HepG2 (cell line): ENCODE results near the gene RESP18. TPM values are rescaled to one million over a fixed set of nuclear protein-coding genes. Genes with fewer than 3 reads are reported as not detected.
A peak's percentile ranks its signal among the peaks of the same experiment; 100 is the strongest.

Experiments used
- ARID2 ChIP-seq: sonication (generic); formaldehyde crosslinking; IDR thresholded peaks from 2 replicates; pipeline ENCODE4 v1.8.1; 2022; ENCODE audit warnings: mild to moderate bottlenecking, missing genetic modification reagents, borderline replicate concordance
- CHD2 ChIP-seq: IDR thresholded peaks from 2 replicates; pipeline ENCODE4 v1.6.1; 2011; ENCODE audit warnings: low read depth, low read length, improper control_type of control experiment
- EED ChIP-seq: sonication (generic); formaldehyde crosslinking; IDR thresholded peaks from 2 replicates; pipeline ENCODE4 v1.5.0; 2020; ENCODE audit warnings: mild to moderate bottlenecking, missing genetic modification reagents
- ESRRA ChIP-seq: sonication (generic); formaldehyde crosslinking; IDR thresholded peaks from 2 replicates; pipeline ENCODE4 v1.5.1; 2020; ENCODE audit warnings: mild to moderate bottlenecking, low read depth, missing genetic modification reagents
- FOXK1 ChIP-seq: sonication (generic); formaldehyde crosslinking; IDR thresholded peaks from 2 replicates; pipeline ENCODE4 v1.4.0; 2020; ENCODE audit warnings: low read depth, missing genetic modification reagents, borderline replicate concordance
- MED1 ChIP-seq: sonication (generic); formaldehyde crosslinking; IDR thresholded peaks from 2 replicates; pipeline ENCODE4 v1.4.0; 2020; ENCODE audit warnings: missing genetic modification reagents
- MIER2 ChIP-seq: IDR thresholded peaks from 2 replicates; pipeline ENCODE4 v1.6.1; 2016; ENCODE audit warnings: missing biosample characterization, missing genetic modification reagents
- MXD3 ChIP-seq: IDR thresholded peaks from 2 replicates; pipeline ENCODE4 v1.6.1; 2016; ENCODE audit warnings: mild to moderate bottlenecking, missing biosample characterization, missing genetic modification reagents
- SIX4 ChIP-seq: sonication (generic); formaldehyde crosslinking; IDR thresholded peaks from 2 replicates; pipeline ENCODE4 v1.4.0; 2020; ENCODE audit warnings: missing genetic modification reagents
- SOX13 ChIP-seq, 3 experiments: fragments of 450-650 bp in 1 of 3; sonication (generic) in 1 of 3; formaldehyde crosslinking in 1 of 3; IDR thresholded peaks in 2 of 3; conservative IDR thresholded peaks in 1 of 3; 2 replicates each; pipeline versions ENCODE4 v1.5.0 to v1.6.1; 2016 to 2020; ENCODE audit warnings: antibody characterized with exemption in 1 of 3, mild to moderate bottlenecking in 1 of 3, missing compliant biosample characterization in 1 of 3, missing genetic modification reagents in 1 of 3, moderate library complexity in 1 of 3
- SOX6 ChIP-seq, 2 experiments: fragments of 450-650 bp in 1 of 2; sonication (generic) in 1 of 2; formaldehyde crosslinking in 1 of 2; IDR thresholded peaks; 2 replicates each; pipeline versions ENCODE4 v1.4.0 to v1.6.1; 2017 to 2020; ENCODE audit warnings: antibody characterized with exemption in 1 of 2, mild to moderate bottlenecking in 1 of 2, missing genetic modification reagents in 1 of 2
- SRSF4 ChIP-seq: fragments of 200-400 bp; formaldehyde crosslinking; IDR thresholded peaks from one replicate; pipeline ENCODE4 v1.6.1; 2018; ENCODE audit warnings: mild to moderate bottlenecking, low read depth, low read length, moderate library complexity; ENCODE audit not compliant: poor library complexity, severe bottlenecking
- SUZ12 ChIP-seq: fragments of 150-350 bp; IDR thresholded peaks from 2 replicates; pipeline ENCODE4 v1.6.1; 2014; ENCODE audit warnings: low read depth, low read length
- YEATS4 ChIP-seq: sonication (generic); formaldehyde crosslinking; IDR thresholded peaks from 2 replicates; pipeline ENCODE4 v1.4.0; 2020; ENCODE audit warnings: missing genetic modification reagents, borderline replicate concordance
- ZFP37 ChIP-seq: sonication (generic); formaldehyde crosslinking; IDR thresholded peaks from 2 replicates; pipeline ENCODE4 v1.4.0; 2020; ENCODE audit warnings: missing genetic modification reagents, borderline replicate concordance
- ZNF331 ChIP-seq: sonication (generic); formaldehyde crosslinking; IDR thresholded peaks from 2 replicates; pipeline ENCODE4 v1.4.0; 2020; ENCODE audit warnings: missing genetic modification reagents
- ZNF501 ChIP-seq: sonication (generic); formaldehyde crosslinking; IDR thresholded peaks from 2 replicates; pipeline ENCODE4 v1.5.1; 2020; ENCODE audit warnings: mild to moderate bottlenecking, moderate library complexity, missing genetic modification reagents
- ZNF580 ChIP-seq: IDR thresholded peaks from 2 replicates; pipeline ENCODE4 v1.6.1; 2016; ENCODE audit warnings: low read depth, borderline replicate concordance
- ZNF607 ChIP-seq: sonication (generic); formaldehyde crosslinking; IDR thresholded peaks from 2 replicates; pipeline ENCODE4 v1.5.1; 2020; ENCODE audit warnings: missing genetic modification reagents, mild to moderate bottlenecking, borderline replicate concordance
- ZNF709 ChIP-seq: sonication (generic); formaldehyde crosslinking; IDR thresholded peaks from 2 replicates; pipeline ENCODE4 v1.5.0; 2020; ENCODE audit warnings: mild to moderate bottlenecking, missing genetic modification reagents
- ZNF749 ChIP-seq: sonication (generic); formaldehyde crosslinking; IDR thresholded peaks from 2 replicates; pipeline ENCODE4 v1.8.0; 2022; ENCODE audit warnings: mild to moderate bottlenecking, missing genetic modification reagents, moderate library complexity, borderline replicate concordance
- polyA plus RNA-seq, 8 experiments: library from polyadenylated mRNA; depleted of rRNA in 3 of 8; stranded (reverse) in 7 of 8; unstranded in 1 of 8; fragments of >200 nt; fragmentation: Illumina TruSeq in 4 of 8; extraction: Trizol in 4 of 8; gene quantifications; 2 replicates each; pipeline versions ENCODE4 v1.2.1 to v1.2.3, GENCODE V29; 2011 to 2016; ENCODE audit warnings: low read depth in 4 of 8, missing spikeins in 1 of 8, mixed read lengths in 1 of 8; ENCODE audit not compliant: insufficient read depth in 1 of 8
- total RNA-seq, 5 experiments: library from RNA; depleted of rRNA; stranded (reverse); fragments of >200 nt; fragmentation: Illumina TruSeq; extraction: Trizol; gene quantifications; 2 replicates each; pipeline ENCODE4 v1.2.3, GENCODE V29; 2016; ENCODE audit warnings: low read depth in 1 of 5
- TF ChIP-seq, protein P1 (sequence below): fragments of 450-650 bp; IDR thresholded peaks from 2 replicates; pipeline ENCODE4 v1.6.1; 2017; ENCODE audit warnings: mild to moderate bottlenecking
- TF ChIP-seq, protein P2 (sequence below): sonication (generic); formaldehyde crosslinking; IDR thresholded peaks from 2 replicates; pipeline ENCODE4 v1.4.0; 2020; ENCODE audit warnings: mild to moderate bottlenecking, missing genetic modification reagents
- TF ChIP-seq, protein P3 (sequence below): sonication (generic); formaldehyde crosslinking; IDR thresholded peaks from 2 replicates; pipeline ENCODE4 v1.4.0; 2020; ENCODE audit warnings: mild to moderate bottlenecking, missing genetic modification reagents

The RESP18 gene
- total and polyA plus RNA-seq, 2 of the 13 experiments (the other 11 are each of a cell fraction or from before 2014, with no cell fraction given), result not detected

DNA sequence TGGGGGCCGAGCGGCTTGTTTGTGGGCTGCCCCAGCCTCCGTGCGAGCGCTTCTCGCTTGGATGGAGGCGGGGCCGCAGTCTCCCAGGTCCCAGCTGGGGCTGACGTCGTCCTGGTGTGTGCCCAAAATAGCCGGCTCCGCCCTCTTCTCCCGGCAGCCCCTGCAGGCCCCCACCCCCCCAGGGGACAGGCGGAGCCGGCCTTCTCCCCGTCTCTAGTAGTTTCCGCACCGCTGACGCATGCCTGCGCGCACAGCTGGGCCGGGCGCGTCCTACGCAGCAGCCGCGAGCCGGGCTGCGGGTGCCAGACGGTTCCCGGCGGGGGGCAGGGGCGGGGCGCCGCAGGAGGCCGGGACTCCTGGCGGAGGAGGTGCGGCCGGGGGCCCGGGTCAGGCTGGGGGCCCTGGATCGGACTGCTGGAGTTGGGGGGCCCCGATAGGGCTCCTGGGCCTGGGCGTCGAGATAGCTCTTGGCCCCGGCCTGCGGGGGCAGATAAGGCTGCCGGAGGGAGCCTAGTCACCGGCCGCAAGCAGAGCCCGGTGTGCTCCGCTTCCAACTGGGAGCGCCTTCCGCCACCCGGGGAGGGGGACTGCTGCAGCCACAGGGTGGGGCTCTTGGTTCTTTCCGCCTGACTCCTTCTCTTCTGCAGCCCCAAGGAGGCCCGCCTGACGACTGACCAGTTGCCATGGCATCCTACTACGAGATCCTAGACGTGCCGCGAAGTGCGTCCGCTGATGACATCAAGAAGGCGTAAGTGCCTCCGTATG, 53.2 kb downstream of the RESP18 start, which contains the start of gene DNAJB2 (continued):
- TF ChIP-seq, protein P1, sequence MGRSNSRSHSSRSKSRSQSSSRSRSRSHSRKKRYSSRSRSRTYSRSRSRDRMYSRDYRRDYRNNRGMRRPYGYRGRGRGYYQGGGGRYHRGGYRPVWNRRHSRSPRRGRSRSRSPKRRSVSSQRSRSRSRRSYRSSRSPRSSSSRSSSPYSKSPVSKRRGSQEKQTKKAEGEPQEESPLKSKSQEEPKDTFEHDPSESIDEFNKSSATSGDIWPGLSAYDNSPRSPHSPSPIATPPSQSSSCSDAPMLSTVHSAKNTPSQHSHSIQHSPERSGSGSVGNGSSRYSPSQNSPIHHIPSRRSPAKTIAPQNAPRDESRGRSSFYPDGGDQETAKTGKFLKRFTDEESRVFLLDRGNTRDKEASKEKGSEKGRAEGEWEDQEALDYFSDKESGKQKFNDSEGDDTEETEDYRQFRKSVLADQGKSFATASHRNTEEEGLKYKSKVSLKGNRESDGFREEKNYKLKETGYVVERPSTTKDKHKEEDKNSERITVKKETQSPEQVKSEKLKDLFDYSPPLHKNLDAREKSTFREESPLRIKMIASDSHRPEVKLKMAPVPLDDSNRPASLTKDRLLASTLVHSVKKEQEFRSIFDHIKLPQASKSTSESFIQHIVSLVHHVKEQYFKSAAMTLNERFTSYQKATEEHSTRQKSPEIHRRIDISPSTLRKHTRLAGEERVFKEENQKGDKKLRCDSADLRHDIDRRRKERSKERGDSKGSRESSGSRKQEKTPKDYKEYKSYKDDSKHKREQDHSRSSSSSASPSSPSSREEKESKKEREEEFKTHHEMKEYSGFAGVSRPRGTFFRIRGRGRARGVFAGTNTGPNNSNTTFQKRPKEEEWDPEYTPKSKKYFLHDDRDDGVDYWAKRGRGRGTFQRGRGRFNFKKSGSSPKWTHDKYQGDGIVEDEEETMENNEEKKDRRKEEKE, result no peak
- TF ChIP-seq MXD3 (CRISPR knock-in tag) (peak; percentile 94), ZNF709 (CRISPR knock-in tag) (peak; percentile 80; the same call in 1 of the 2 replicates), FOXK1 (CRISPR knock-in tag) (peak; percentile 80), SIX4 (CRISPR knock-in tag) (peak; percentile 62; the same call in 1 of the 2 replicates), CHD2 (no peak), SUZ12 (peak; percentile 29; the same call in 1 of the 2 replicates), SOX6 (IDR thresholded peaks at IDR 0.05) (no peak), SOX6 (CRISPR knock-in tag; IDR thresholded peaks at IDR 0.05) (peak; percentile 52; the same call in 1 of the 2 replicates), SRSF4 (no peak), MED1 (CRISPR knock-in tag) (peak; percentile 75; the same call in 1 of the 2 replicates), ZNF331 (CRISPR knock-in tag) (peak; percentile 78; the same call in 1 of the 2 replicates), ZNF580 (CRISPR knock-in tag) (0 out of 2 replicates have a peak, but pooled peaks have one; percentile 64), ZFP37 (peak; percentile 19; the same call in 1 of the 2 replicates), ZNF501 (CRISPR knock-in tag) (peak; percentile 56; the same call in 1 of the 2 replicates), ZNF749 (CRISPR knock-in tag) (peak; percentile 39; the same call in 1 of the 2 replicates), ESRRA (CRISPR knock-in tag) (0 out of 2 replicates have a peak, but pooled peaks have one; percentile 69), MIER2 (CRISPR knock-in tag) (peak; percentile 38; the same call in 1 of the 2 replicates), ARID2 (CRISPR knock-in tag) (no peak), EED (CRISPR knock-in tag) (no peak; the same call in 1 of the 2 replicates), YEATS4 (peak; percentile 92), ZNF607 (CRISPR knock-in tag) (0 out of 2 replicates have a peak, but pooled peaks have one; percentile 53), SOX13 (IDR thresholded peaks at IDR 0.05) (no peak), SOX13 (CRISPR knock-in tag; conservative IDR thresholded peaks at IDR 0.05 in 1 of 2, IDR thresholded peaks at IDR 0.05 in 1 of 2) (peak in 1 of 2 experiments; percentile 58; a peak in 1 of 4 replicates)
- TF ChIP-seq, protein P2, sequence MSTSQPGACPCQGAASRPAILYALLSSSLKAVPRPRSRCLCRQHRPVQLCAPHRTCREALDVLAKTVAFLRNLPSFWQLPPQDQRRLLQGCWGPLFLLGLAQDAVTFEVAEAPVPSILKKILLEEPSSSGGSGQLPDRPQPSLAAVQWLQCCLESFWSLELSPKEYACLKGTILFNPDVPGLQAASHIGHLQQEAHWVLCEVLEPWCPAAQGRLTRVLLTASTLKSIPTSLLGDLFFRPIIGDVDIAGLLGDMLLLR, result peak; percentile 55; the same call in 1 of the 2 replicates
- TF ChIP-seq, protein P3, sequence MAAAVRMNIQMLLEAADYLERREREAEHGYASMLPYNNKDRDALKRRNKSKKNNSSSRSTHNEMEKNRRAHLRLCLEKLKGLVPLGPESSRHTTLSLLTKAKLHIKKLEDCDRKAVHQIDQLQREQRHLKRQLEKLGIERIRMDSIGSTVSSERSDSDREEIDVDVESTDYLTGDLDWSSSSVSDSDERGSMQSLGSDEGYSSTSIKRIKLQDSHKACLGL (CRISPR knock-in tag), result peak; percentile 77; the same call in 1 of the 2 replicates
